ENCODE measurements around the gene GMPR2. TPM values are rescaled to one million over a fixed set of nuclear protein-coding genes. Genes with fewer than 3 reads are reported as not detected.

GMPR2 gene
- total and polyA plus RNA-seq, 2 of the 13 experiments (the other 11 are each of a cell fraction or from before 2014, with no cell fraction given), result 210 to 273 TPM

DNA sequence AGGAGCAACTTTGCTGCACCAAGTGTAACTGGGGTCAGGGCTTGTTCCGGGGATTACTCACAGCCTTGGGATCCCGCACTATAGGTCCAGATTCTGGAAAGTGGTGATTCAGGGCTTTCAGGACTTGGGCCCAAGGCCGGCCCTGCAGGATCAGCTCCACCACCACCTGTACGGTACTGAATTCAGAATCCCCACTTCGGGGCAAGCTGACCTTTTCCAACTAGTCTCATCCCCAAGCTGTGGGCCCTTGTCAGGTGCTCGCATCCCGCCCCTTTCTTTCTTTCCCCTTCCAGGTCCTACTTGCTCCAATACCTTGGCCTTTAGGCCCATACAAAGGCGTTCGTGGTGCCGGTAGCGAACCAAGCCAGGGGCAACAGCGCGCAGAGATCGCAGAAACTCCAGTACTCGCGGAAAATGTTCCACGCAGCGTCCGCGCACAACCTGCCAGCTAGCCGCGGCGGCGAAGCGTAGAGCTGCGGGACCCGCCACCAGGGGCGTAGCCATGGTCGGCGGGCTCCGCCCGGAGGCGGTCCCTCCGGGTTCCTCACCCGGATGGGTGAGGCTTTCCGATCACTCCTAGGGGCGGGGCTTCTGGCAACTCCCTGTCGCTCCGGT is 9.2 kb downstream of the GMPR2 start (continued):
- TF ChIP-seq TSC22D2 (CRISPR knock-in tag; IDR thresholded peaks at IDR 0.05; ENCODE audit: borderline replicate concordance), result peak; percentile 37; the same call in 1 of the 2 replicates
- TF ChIP-seq PHF5A (CRISPR knock-in tag; IDR thresholded peaks at IDR 0.05; ENCODE audit: low read depth, unreplicated experiment), result peak; percentile 91
- TF ChIP-seq DPF2 (CRISPR knock-in tag; IDR thresholded peaks at IDR 0.05; ENCODE audit: borderline replicate concordance, low read depth), result peak; percentile 8; the same call in 1 of the 2 replicates
- TF ChIP-seq BRCA1 (CRISPR knock-in tag; IDR thresholded peaks at IDR 0.05), result no peak; the same call in 1 of the 2 replicates
- TF ChIP-seq ATF3 (CRISPR knock-in tag; IDR thresholded peaks at IDR 0.05), result peak; percentile 57; the same call in 1 of the 2 replicates
- TF ChIP-seq MIER3 (CRISPR knock-in tag; IDR thresholded peaks at IDR 0.05; ENCODE audit: borderline replicate concordance), result peak; percentile 26; the same call in 1 of the 2 replicates
- TF ChIP-seq ZNF354B (CRISPR knock-in tag; IDR thresholded peaks at IDR 0.05), result peak; percentile 39; the same call in 1 of the 2 replicates
- TF ChIP-seq PRDM15 (CRISPR knock-in tag; IDR thresholded peaks at IDR 0.05), result 0 out of 2 replicates have a peak, but pooled peaks have one; percentile 30
- TF ChIP-seq, protein P1, sequence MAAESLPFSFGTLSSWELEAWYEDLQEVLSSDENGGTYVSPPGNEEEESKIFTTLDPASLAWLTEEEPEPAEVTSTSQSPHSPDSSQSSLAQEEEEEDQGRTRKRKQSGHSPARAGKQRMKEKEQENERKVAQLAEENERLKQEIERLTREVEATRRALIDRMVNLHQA (CRISPR knock-in tag; IDR thresholded peaks at IDR 0.05), result peak; percentile 87; the same call in 1 of the 2 replicates
- TF ChIP-seq CBX2 (IDR thresholded peaks at IDR 0.05; ENCODE audit: low read depth, low read length), result no peak
- TF ChIP-seq CBX2 (CRISPR knock-in tag; IDR thresholded peaks at IDR 0.05; ENCODE audit: low read depth), result no peak
- TF ChIP-seq, protein P2, sequence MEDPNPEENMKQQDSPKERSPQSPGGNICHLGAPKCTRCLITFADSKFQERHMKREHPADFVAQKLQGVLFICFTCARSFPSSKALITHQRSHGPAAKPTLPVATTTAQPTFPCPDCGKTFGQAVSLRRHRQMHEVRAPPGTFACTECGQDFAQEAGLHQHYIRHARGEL (CRISPR knock-in tag; IDR thresholded peaks at IDR 0.05), result 0 out of 2 replicates have a peak, but pooled peaks have one; percentile 31
- TF ChIP-seq PPARG (CRISPR knock-in tag; conservative IDR thresholded peaks at IDR 0.05), result peak; percentile 17; the same call in 1 of the 2 replicates
- no peak for TF ChIP-seq SP1 (IDR thresholded peaks at IDR 0.05)
- TF ChIP-seq SP1 (CRISPR knock-in tag; IDR thresholded peaks at IDR 0.05), result 0 out of 2 replicates have a peak, but pooled peaks have one; percentile 58
- TF ChIP-seq CHD2 (IDR thresholded peaks at IDR 0.05; ENCODE audit: low read depth, low read length), result no peak
- TF ChIP-seq, protein P3, sequence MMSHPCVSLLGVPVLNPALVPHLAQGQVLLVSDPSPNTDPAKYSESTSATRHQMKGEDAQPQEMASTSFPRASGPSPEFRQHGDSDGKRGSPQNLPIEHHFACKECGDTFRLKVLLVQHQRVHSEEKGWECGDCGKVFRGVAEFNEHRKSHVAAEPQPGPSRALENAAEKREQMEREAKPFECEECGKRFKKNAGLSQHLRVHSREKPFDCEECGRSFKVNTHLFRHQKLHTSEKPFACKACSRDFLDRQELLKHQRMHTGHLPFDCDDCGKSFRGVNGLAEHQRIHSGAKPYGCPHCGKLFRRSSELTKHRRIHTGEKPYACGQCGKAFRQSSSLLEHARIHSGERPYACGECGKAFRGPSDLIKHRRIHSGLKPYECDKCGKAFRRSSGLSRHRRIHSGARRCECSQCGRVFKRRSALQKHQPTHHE (CRISPR knock-in tag; IDR thresholded peaks at IDR 0.05; ENCODE audit: borderline replicate concordance), result no peak
- TF ChIP-seq ZBTB42 (CRISPR knock-in tag; IDR thresholded peaks at IDR 0.05), result 0 out of 2 replicates have a peak, but pooled peaks have one; percentile 19
- TF ChIP-seq ZBTB1 (CRISPR knock-in tag; IDR thresholded peaks at IDR 0.05; ENCODE audit: borderline replicate concordance), result peak; percentile 65; the same call in 1 of the 2 replicates
- peak; percentile 15; the same call in 1 of the 2 replicates for TF ChIP-seq ZNF747 (CRISPR knock-in tag; IDR thresholded peaks at IDR 0.05; ENCODE audit: borderline replicate concordance)
- TF ChIP-seq CCAR2 (optimal IDR thresholded peaks at IDR 0.05; ENCODE audit: low read depth, low read length), result peak; percentile 27
- no peak for TF ChIP-seq DMAP1 (CRISPR knock-in tag; IDR thresholded peaks at IDR 0.05)
- TF ChIP-seq MEF2D (CRISPR knock-in tag; IDR thresholded peaks at IDR 0.05), result no peak
- peak; percentile 24 for TF ChIP-seq ZBTB7A (CRISPR knock-in tag; IDR thresholded peaks at IDR 0.05)
- peak; percentile 90; the same call in 1 of the 2 replicates for TF ChIP-seq MTA1 (CRISPR knock-in tag; IDR thresholded peaks at IDR 0.05; ENCODE audit: borderline replicate concordance)
- no peak for TF ChIP-seq ZNF124 (CRISPR knock-in tag; IDR thresholded peaks at IDR 0.05)
